ENCODE results near the gene B2M.

Gene B2M

DNA sequence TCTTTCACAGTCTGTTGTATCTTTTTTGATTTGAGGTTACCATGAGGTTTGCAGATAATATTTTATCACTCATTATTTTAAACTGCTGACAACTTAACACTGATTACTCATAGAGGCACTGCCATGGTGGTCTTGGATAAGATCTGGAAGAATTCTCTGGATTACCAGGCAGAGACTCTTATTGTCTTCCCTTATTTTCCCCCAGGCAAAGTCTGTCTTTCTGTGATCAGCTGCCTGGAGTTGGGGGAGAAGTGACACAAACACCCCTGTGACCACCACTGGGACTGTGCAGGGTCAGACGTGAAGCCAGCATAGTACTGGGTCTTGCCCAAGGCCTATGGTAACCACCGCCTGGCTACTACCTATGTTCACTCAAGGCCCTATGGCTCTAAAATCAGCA, 4.9 kb upstream of the B2M start:
- no peaks in the 10 kb centered on the region for H4K20me1 ChIP-seq (ENCODE audit: insufficient read depth, low read length)
- peak; percentile 2 for DNase-seq
- H3K79me2 ChIP-seq (ENCODE audit: low read length) = peaks cover 3% of the 10 kb centered on the region
- no peak overlapping the region for H3K9ac ChIP-seq (ENCODE audit: low read length)
- no peak overlapping the region for H3K4me3 ChIP-seq (ENCODE audit: low read length)
- H2AFZ ChIP-seq (ENCODE audit: low read length) = no peak overlapping the region
- no peaks in the 10 kb centered on the region for H3K9me2 ChIP-seq (replicated peaks; ENCODE audit: insufficient read depth, low read length)
- H3K27ac ChIP-seq (ENCODE audit: low read length) = no peak overlapping the region
- H3K9me3 ChIP-seq (replicated peaks; ENCODE audit: insufficient read depth, low read length) = no peaks in the 10 kb centered on the region
- no peaks in the 10 kb centered on the region for H3K27me3 ChIP-seq (replicated peaks; ENCODE audit: insufficient read depth, low read length)
- H3K4me2 ChIP-seq (ENCODE audit: low read depth, low read length) = no peak overlapping the region
- H3F3A ChIP-seq (ENCODE audit: insufficient read depth, low read length) = peaks cover 13% of the 10 kb centered on the region
- no peaks in the 10 kb centered on the region for H3K36me3 ChIP-seq (replicated peaks; ENCODE audit: insufficient read depth, low read length)
- TF ChIP-seq, protein P1, sequence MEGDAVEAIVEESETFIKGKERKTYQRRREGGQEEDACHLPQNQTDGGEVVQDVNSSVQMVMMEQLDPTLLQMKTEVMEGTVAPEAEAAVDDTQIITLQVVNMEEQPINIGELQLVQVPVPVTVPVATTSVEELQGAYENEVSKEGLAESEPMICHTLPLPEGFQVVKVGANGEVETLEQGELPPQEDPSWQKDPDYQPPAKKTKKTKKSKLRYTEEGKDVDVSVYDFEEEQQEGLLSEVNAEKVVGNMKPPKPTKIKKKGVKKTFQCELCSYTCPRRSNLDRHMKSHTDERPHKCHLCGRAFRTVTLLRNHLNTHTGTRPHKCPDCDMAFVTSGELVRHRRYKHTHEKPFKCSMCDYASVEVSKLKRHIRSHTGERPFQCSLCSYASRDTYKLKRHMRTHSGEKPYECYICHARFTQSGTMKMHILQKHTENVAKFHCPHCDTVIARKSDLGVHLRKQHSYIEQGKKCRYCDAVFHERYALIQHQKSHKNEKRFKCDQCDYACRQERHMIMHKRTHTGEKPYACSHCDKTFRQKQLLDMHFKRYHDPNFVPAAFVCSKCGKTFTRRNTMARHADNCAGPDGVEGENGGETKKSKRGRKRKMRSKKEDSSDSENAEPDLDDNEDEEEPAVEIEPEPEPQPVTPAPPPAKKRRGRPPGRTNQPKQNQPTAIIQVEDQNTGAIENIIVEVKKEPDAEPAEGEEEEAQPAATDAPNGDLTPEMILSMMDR (IDR thresholded peaks at IDR 0.05; ENCODE audit: low read length) = no peak
- no peak for TF ChIP-seq EZH2 (optimal IDR thresholded peaks at IDR 0.05; ENCODE audit: low read depth, low read length)
- no peak for TF ChIP-seq EZH2phosphoT487 (IDR thresholded peaks at IDR 0.05; ENCODE audit: low read length)
- peaks cover 9% of the 10 kb centered on the region for H3K4me1 ChIP-seq (ENCODE audit: low read length)

DNA sequence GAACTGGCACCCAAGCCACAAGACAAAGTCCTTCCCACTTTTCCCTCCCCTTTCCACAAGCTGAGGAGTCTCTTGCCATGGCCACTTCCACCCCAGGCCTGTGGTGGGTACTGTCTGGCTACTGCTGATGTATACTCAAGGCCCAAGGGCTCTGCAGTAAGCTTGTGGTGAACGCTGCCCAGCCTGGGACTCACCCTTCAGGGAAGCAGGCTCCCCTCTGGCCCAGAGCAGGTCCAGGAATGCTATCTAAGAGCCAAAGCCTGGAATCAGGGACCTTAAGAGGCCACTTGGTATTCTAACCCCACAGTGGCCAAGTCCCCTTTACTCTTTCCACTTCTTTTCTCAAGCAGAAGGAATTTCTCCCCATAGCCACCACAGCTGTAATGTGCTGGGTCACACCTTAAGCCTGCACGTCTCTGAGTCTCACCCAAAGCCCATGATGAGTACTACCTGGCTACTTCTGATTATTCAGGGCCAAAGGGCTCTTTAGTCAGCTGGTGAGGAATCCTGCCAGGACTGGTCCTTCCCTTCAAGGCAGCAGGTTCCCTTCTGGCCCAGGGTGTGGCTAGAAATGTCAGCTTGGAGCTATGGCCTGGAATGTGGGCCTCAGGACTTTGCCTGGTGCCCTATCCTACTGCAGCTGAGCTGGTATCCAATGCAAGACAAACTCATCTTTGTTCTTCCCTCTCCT, 4.2 kb upstream of the B2M start:
- Histone ChIP-seq H3K9me3 (replicated peaks; ENCODE audit: insufficient read depth, low read length) (no peaks in the 10 kb centered on the region), H3K27ac (ENCODE audit: low read length) (no peak overlapping the region), H3K4me3 (ENCODE audit: low read length) (no peak overlapping the region), H3F3A (ENCODE audit: insufficient read depth, low read length) (peaks cover 15% of the 10 kb centered on the region), H3K9me2 (replicated peaks; ENCODE audit: insufficient read depth, low read length) (no peaks in the 10 kb centered on the region), H4K20me1 (ENCODE audit: insufficient read depth, low read length) (0 out of 2 replicates have a peak, but pooled peaks cover under 1% of the 10 kb centered on the region), H3K9ac (ENCODE audit: low read length) (no peak overlapping the region), H2AFZ (ENCODE audit: low read length) (no peak overlapping the region), H3K4me1 (ENCODE audit: low read length) (peaks cover 9% of the 10 kb centered on the region), H3K27me3 (replicated peaks; ENCODE audit: insufficient read depth, low read length) (no peaks in the 10 kb centered on the region), H3K79me2 (ENCODE audit: low read length) (peaks cover 10% of the 10 kb centered on the region), H3K36me3 (replicated peaks; ENCODE audit: insufficient read depth, low read length) (no peaks in the 10 kb centered on the region), H3K4me2 (ENCODE audit: low read depth, low read length) (no peak overlapping the region)
- peak; percentile 2 for DNase-seq
- no peak for TF ChIP-seq EZH2phosphoT487 (IDR thresholded peaks at IDR 0.05; ENCODE audit: low read length)
- TF ChIP-seq, protein P1 (IDR thresholded peaks at IDR 0.05; ENCODE audit: low read length) = no peak
- no peak for TF ChIP-seq EZH2 (optimal IDR thresholded peaks at IDR 0.05; ENCODE audit: low read depth, low read length)

DNA sequence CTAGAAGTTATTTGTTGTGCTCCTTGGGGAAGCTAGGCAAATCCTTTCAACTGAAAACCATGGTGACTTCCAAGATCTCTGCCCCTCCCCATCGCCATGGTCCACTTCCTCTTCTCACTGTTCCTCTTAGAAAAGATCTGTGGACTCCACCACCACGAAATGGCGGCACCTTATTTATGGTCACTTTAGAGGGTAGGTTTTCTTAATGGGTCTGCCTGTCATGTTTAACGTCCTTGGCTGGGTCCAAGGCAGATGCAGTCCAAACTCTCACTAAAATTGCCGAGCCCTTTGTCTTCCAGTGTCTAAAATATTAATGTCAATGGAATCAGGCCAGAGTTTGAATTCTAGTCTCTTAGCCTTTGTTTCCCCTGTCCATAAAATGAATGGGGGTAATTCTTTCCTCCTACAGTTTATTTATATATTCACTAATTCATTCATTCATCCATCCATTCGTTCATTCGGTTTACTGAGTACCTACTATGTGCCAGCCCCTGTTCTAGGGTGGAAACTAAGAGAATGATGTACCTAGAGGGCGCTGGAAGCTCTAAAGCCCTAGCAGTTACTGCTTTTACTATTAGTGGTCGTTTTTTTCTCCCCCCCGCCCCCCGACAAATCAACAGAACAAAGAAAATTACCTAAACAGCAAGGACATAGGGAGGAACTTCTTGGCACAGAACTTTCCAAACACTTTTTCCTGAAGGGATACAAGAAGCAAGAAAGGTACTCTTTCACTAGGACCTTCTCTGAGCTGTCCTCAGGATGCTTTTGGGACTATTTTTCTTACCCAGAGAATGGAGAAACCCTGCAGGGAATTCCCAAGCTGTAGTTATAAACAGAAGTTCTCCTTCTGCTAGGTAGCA, 851 bp upstream of the B2M start:
- H4K20me1 ChIP-seq (ENCODE audit: insufficient read depth, low read length) = peaks cover 30% of the 10 kb centered on the region
- H3K9me3 ChIP-seq (replicated peaks; ENCODE audit: insufficient read depth, low read length) = no peaks in the 10 kb centered on the region
- DNase-seq = peak; percentile 71
- H3F3A ChIP-seq (ENCODE audit: insufficient read depth, low read length) = peaks cover 40% of the 10 kb centered on the region
- H2AFZ ChIP-seq (ENCODE audit: low read length) = peak overlapping the region; percentile 48
- TF ChIP-seq EZH2 (optimal IDR thresholded peaks at IDR 0.05; ENCODE audit: low read depth, low read length) (no peak), EZH2phosphoT487 (IDR thresholded peaks at IDR 0.05; ENCODE audit: low read length) (no peak)
- TF ChIP-seq, protein P1 (IDR thresholded peaks at IDR 0.05; ENCODE audit: low read length) = peak; percentile 54
- H3K36me3 ChIP-seq (replicated peaks; ENCODE audit: insufficient read depth, low read length) = peaks cover 4% of the 10 kb centered on the region; the same call in 1 of the 2 replicates
- H3K27ac ChIP-seq (ENCODE audit: low read length) = peak overlapping the region; percentile 97
- peak overlapping the region; percentile 97 for H3K4me3 ChIP-seq (ENCODE audit: low read length)
- H3K9me2 ChIP-seq (replicated peaks; ENCODE audit: insufficient read depth, low read length) = no peaks in the 10 kb centered on the region
- no peaks in the 10 kb centered on the region for H3K27me3 ChIP-seq (replicated peaks; ENCODE audit: insufficient read depth, low read length)
- H3K9ac ChIP-seq (ENCODE audit: low read length) = peak overlapping the region; percentile 97
- peaks cover 28% of the 10 kb centered on the region for H3K4me1 ChIP-seq (ENCODE audit: low read length)
- peaks cover 44% of the 10 kb centered on the region for H3K79me2 ChIP-seq (ENCODE audit: low read length)
- H3K4me2 ChIP-seq (ENCODE audit: low read depth, low read length) = peak overlapping the region; percentile 83

All from MM.1S (cell line).